Activated CD4-positive, CD25-positive, alpha-beta regulatory T cell (primary cell): ENCODE results near the gene TUBGCP6.

Experiments used
- DNase-seq, 4 experiments: peaks; one replicate each; lab custom pipeline; 2025; lab: John Stamatoyannopoulos, UW

TUBGCP6 gene

GRCh38 chr22:50250555-50251476, 6.0 kb upstream of the TUBGCP6 start, which contains the start of gene HDAC10:
Gene HDAC10, minus strand, starts transcription at chr22:50251265. Its CDS starts 233 bp downstream, at chr22:50251032.
- peak; percentile 64 to 68 (median 66) for DNase-seq

- no peak for DNase-seq
Measured at GRCh38 chr22:50250249-50250554, 5.4 kb upstream of the TUBGCP6 start.

GRCh38 chr22:50249341-50250248, 4.8 kb upstream of the TUBGCP6 start:
- no peak for DNase-seq

- DNase-seq: no peak
Measured at GRCh38 chr22:50248196-50249081, 3.6 kb upstream of the TUBGCP6 start.

GRCh38 chr22:50247748-50248147, 2.9 kb upstream of the TUBGCP6 start:
- DNase-seq: no peak

- no peak for DNase-seq
Measured at GRCh38 chr22:50246242-50247175, 1.7 kb upstream of the TUBGCP6 start.

- peak in 1 of 4 experiments; percentile 64 for DNase-seq
Measured at GRCh38 chr22:50245214-50246072, 620 bp upstream of the TUBGCP6 start.

- DNase-seq: no peak
Measured at GRCh38 chr22:50243685-50244419, 971 bp downstream of the TUBGCP6 start.

GRCh38 chr22:50242406-50242949, 2.3 kb downstream of the TUBGCP6 start:
- no peak for DNase-seq

GRCh38 chr22:50238755-50239154, 6.1 kb downstream of the TUBGCP6 start:
- DNase-seq: no peak

- no peak for DNase-seq
Measured at GRCh38 chr22:50236731-50237409, 8.0 kb downstream of the TUBGCP6 start.

- no peak for DNase-seq
Measured at GRCh38 chr22:50233223-50233622, 11.6 kb downstream of the TUBGCP6 start.

GRCh38 chr22:50232481-50233151, 12.2 kb downstream of the TUBGCP6 start:
- DNase-seq: no peak

- DNase-seq: no peak
Measured at GRCh38 chr22:50229370-50229769, 15.5 kb downstream of the TUBGCP6 start.

- DNase-seq: no peak
Measured at GRCh38 chr22:50228366-50228765, 16.5 kb downstream of the TUBGCP6 start.

- no peak for DNase-seq
Measured at GRCh38 chr22:50227579-50228215, 17.1 kb downstream of the TUBGCP6 start.

GRCh38 chr22:50226875-50227165, 18.0 kb downstream of the TUBGCP6 start:
- DNase-seq: no peak
